ENCODE results near the gene FUT4. TPM values are rescaled to one million over a fixed set of nuclear protein-coding genes. Genes with fewer than 3 reads are reported as not detected.

The FUT4 gene
- total and polyA plus RNA-seq, 12 donors: 0.51 to 3.4 (median 1.5) TPM

DNA sequence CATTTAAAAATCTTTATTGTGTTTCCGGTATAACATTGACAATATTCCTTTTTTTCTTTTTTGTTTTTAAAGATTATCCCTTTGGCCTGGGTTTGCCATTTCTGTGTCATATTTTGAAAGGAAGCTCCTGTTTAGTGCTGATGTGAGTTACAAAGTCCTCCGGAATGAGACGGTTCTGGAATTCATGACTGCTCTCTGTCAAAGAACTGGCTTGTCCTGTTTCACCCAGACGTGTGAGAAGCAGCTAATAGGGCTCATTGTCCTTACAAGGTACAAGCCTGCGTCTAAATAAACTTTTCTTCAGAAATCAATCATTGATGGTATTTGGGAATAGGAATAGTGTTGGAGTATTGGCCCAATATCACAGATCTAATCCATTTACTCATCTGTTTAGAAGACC is 43.3 kb downstream of the FUT4 start:
- no peak for DNase-seq
- Histone ChIP-seq H3K4me1 (peaks cover 0 to 23% (median 0%) of the 10 kb centered on the region in 9 donors), H3K9me3 (no peaks in the 10 kb centered on the region), H3K36me3 (peaks cover 0 to 34% (median 0%) of the 10 kb centered on the region in 9 donors), H3K27ac (no peak overlapping the region), H3K4me3 (no peak overlapping the region), H3K27me3 (no peaks in the 10 kb centered on the region)
- 76 to 78% methylated on average over 5 of the region's 5 CpGs for WGBS, 2 donors
- TF ChIP-seq, protein P1, sequence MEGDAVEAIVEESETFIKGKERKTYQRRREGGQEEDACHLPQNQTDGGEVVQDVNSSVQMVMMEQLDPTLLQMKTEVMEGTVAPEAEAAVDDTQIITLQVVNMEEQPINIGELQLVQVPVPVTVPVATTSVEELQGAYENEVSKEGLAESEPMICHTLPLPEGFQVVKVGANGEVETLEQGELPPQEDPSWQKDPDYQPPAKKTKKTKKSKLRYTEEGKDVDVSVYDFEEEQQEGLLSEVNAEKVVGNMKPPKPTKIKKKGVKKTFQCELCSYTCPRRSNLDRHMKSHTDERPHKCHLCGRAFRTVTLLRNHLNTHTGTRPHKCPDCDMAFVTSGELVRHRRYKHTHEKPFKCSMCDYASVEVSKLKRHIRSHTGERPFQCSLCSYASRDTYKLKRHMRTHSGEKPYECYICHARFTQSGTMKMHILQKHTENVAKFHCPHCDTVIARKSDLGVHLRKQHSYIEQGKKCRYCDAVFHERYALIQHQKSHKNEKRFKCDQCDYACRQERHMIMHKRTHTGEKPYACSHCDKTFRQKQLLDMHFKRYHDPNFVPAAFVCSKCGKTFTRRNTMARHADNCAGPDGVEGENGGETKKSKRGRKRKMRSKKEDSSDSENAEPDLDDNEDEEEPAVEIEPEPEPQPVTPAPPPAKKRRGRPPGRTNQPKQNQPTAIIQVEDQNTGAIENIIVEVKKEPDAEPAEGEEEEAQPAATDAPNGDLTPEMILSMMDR (IDR thresholded peaks at IDR 0.05): no peak
- intact Hi-C loops (cut with DNase I): no loop called here
- no peak for ATAC-seq

DNA sequence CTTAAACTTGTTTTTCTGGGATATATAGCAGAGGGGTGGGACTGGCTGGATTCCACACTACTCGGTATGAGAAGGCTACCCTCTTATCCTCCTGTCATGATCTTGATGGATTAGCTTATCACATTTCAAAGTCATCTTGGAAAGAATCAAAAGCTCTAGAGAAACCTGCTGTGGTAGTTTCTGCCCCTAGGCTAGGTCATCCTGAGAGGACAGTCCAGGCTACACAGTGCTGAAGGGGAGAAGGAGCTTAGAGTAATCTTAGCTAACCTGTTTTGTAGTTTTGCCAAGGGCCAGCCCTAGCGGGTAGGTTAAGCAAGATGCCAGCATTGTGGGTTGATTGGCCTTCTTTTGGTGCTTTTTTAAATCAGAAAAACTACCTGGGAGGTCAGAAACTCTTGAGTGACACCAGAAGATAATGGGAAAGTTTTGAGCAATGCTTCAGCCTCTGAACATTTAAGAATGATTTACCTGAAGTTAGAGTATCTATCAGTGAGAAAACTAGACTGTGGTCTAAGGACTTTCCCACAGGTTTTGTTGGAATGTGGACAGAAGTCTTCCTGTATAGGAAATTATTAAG is 44.7 kb downstream of the FUT4 start:
- TF ChIP-seq, protein P1 (IDR thresholded peaks at IDR 0.05): no peak
- no peaks in the 10 kb centered on the region for H3K27me3 ChIP-seq
- no peak overlapping the region for H3K4me3 ChIP-seq
- H3K27ac ChIP-seq: no peak overlapping the region
- intact Hi-C loops (cut with DNase I): no loop called here
- peaks cover 0 to 18% (median 0%) of the 10 kb centered on the region in 9 donors for H3K4me1 ChIP-seq
- ATAC-seq: no peak
- peaks cover 0 to 34% (median 0%) of the 10 kb centered on the region in 9 donors for H3K36me3 ChIP-seq
- DNase-seq: no peak
- no peaks in the 10 kb centered on the region for H3K9me3 ChIP-seq
- 68 to 71% methylated on average over 2 of the region's 2 CpGs for WGBS, 2 donors

GRCh38 chr11:94590352-94591041 is 46.8 kb downstream of the FUT4 start:
- Histone ChIP-seq H3K27ac (no peak overlapping the region), H3K4me1 (no peaks in the 10 kb centered on the region), H3K36me3 (peaks cover 0 to 43% (median 0%) of the 10 kb centered on the region in 9 donors), H3K9me3 (no peaks in the 10 kb centered on the region), H3K27me3 (no peaks in the 10 kb centered on the region), H3K4me3 (no peak overlapping the region)
- intact Hi-C loops (cut with DNase I): no loop called here
- TF ChIP-seq, protein P1 (IDR thresholded peaks at IDR 0.05): no peak
- DNase-seq (no peak), ATAC-seq (no peak)
- WGBS, 2 donors: 71 to 77% methylated on average over 6 of the region's 6 CpGs

DNA sequence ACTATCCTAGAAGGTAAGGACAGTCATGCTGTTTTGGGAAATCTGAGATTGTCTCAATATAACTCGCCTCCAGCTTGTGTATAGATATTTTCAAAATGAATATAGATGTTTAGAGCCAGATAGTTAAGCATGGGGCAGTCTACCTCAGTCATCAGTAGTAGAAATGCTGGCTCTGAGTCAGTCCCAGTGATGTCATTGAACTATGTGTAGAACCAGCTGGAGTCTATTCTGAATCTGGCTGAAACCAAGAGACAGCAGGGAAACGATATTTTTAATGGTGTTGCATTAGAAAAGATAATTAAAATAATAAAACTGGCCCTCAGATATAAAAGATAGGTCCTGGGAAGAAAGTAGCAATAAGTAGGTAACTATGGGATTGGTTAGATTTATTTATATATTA is 49.3 kb downstream of the FUT4 start:
- DNase-seq: no peak
- Histone ChIP-seq H3K4me3 (no peak overlapping the region), H3K9me3 (no peaks in the 10 kb centered on the region), H3K4me1 (no peaks in the 10 kb centered on the region), H3K27ac (no peak overlapping the region), H3K36me3 (peaks cover 0 to 47% (median 0%) of the 10 kb centered on the region in 9 donors), H3K27me3 (no peaks in the 10 kb centered on the region)
- intact Hi-C loops (cut with DNase I): no loop called here
- TF ChIP-seq, protein P1 (IDR thresholded peaks at IDR 0.05): no peak
- no peak for ATAC-seq
- 78% methylated on average over 2 of the region's 2 CpGs for WGBS, 2 donors

All from heart right ventricle (tissue), 16 donors.